K562 (cell line): Measurements from ENCODE around the gene YPEL1. TPM values are rescaled to one million over a fixed set of nuclear protein-coding genes. Genes with fewer than 3 reads are reported as not detected.
A peak's percentile ranks its signal among the peaks of the same experiment; 100 is the strongest.

Experiments used
- MYC ChIP-seq, 2 experiments: fragments of 250-450 bp in 1 of 2; sonication (Bioruptor Pico) in 1 of 2; IDR thresholded peaks; 2 replicates each; pipeline versions ENCODE4 v1.5.1 to v1.6.1; 2012 to 2021; ENCODE audit warnings: low read depth in 2 of 2, borderline replicate concordance in 1 of 2, improper control_type of control experiment in 1 of 2, low read length in 1 of 2, mild to moderate bottlenecking in 1 of 2, moderate library complexity in 1 of 2
- TBL1XR1 ChIP-seq, 2 experiments: IDR thresholded peaks; 2 replicates each; pipeline ENCODE4 v1.6.1; 2012; ENCODE audit warnings: improper control_type of control experiment in 2 of 2, low read length in 2 of 2, mild to moderate bottlenecking in 1 of 2
- ZMIZ1 ChIP-seq, 2 experiments: fragments of 150-350 bp in 1 of 2; IDR thresholded peaks; 2 replicates each; pipeline ENCODE4 v1.6.1; 2012 to 2016; ENCODE audit warnings: low read depth in 2 of 2, low read length in 2 of 2, mild to moderate bottlenecking in 1 of 2, moderate library complexity in 1 of 2
- polyA plus RNA-seq, 8 experiments: library from polyadenylated mRNA; depleted of rRNA in 4 of 8; stranded (reverse) in 5 of 8; unstranded in 3 of 8; fragments of >200 nt; fragmentation: Nextera tagmentation in 2 of 8; fragmentation: Illumina TruSeq in 1 of 8; extraction: Ambion mirVana in 2 of 8; extraction: Trizol in 1 of 8; gene quantifications; 2 replicates each; pipeline versions ENCODE4 v1.2.1 to v1.2.3, GENCODE V29; 2011 to 2014; ENCODE audit warnings: inconsistent platforms in 1 of 8, missing spikeins in 1 of 8
- total RNA-seq, 7 experiments: library from RNA; depleted of rRNA in 6 of 7; stranded (reverse); fragments of >200 nt in 6 of 7; fragmentation: Illumina TruSeq in 2 of 7; extraction: Trizol in 2 of 7; gene quantifications; 2 replicates each; pipeline versions ENCODE4 v1.2.1 to v1.2.3, GENCODE V29; 2011 to 2021; ENCODE audit warnings: low replicate concordance in 1 of 7

Gene YPEL1
- total and polyA plus RNA-seq, 9 of the 15 experiments (the other 6 are each of a cell fraction or from before 2014, with no cell fraction given), result 0.07 to 2.2 (median 0.46) TPM

GRCh38 chr22:21713428-21714058 is 22.1 kb downstream of the YPEL1 start (continued):
- TF ChIP-seq ZMIZ1 (IDR thresholded peaks at IDR 0.05; ENCODE audit: low read depth in 2 of 2, low read length in 2 of 2) (peak in 1 of 2 experiments; percentile 7; a peak in 1 of 4 replicates), TBL1XR1 (IDR thresholded peaks at IDR 0.05; ENCODE audit: low read length in 2 of 2) (peak in 1 of 2 experiments; percentile 35; a peak in 2 of 4 replicates), MYC (IDR thresholded peaks at IDR 0.05; ENCODE audit: low read depth, low read length) (no peak), MYC (CRISPR knock-in tag; IDR thresholded peaks at IDR 0.05; ENCODE audit: borderline replicate concordance, low read depth) (no peak)
